Motor neuron (in vitro differentiated cells): ENCODE results near the gene IDH2. TPM values are rescaled to one million over a fixed set of nuclear protein-coding genes. Genes with fewer than 3 reads are reported as not detected.
"Not testable (repeated sequence)": the region's sequence is repeated elsewhere in the genome, so short reads cannot be mapped to it uniquely, and the experiment has no call there.

Experiments
- ATAC-seq, 8 experiments: fragments of 200-7000 bp; cut with Tn5 transposase; replicated peaks in 6 of 8; 2 replicates each; pipeline ENCODE4 v1.8.0; 2021; ENCODE audit warnings: mild to moderate bottlenecking in 8 of 8, moderate library complexity in 8 of 8
- H3K27ac ChIP-seq, 2 donors: fragments of 250-450 bp; sonication (Bioruptor Pico); 2 replicates each; pipeline ENCODE4 v1.9.0; 2021; ENCODE audit warnings: antibody characterized with exemption in 2 of 2, mild to moderate bottlenecking in 2 of 2, moderate library complexity in 1 of 2
- H3K4me1 ChIP-seq, 2 donors: fragments of 250-450 bp; sonication (Bioruptor Pico); replicated peaks in 1 of 2; 2 replicates each; pipeline ENCODE4 v1.6.1; 2021; ENCODE audit warnings: antibody characterized with exemption in 2 of 2, mild to moderate bottlenecking in 2 of 2, moderate library complexity in 1 of 2
- H3K4me3 ChIP-seq, 5 donors: fragments of 250-450 bp; sonication (Bioruptor Pico); 2 replicates each; pipeline ENCODE4 v1.9.0; 2021; ENCODE audit warnings: antibody characterized with exemption in 5 of 5, mild to moderate bottlenecking in 5 of 5, moderate library complexity in 4 of 5
- WGBS, 10 experiments: fragments of 450-650 bp; shearing (Covaris generic); methylation state at CpG; one replicate each; pipeline ENCODE4 v1.0.0; 2022; 5-methylcytosine and 5-hydroxymethylcytosine counted together
- in situ Hi-C, 9 experiments: fragments of 400-800 bp; cut with MboI; loops; one replicate each; pipeline ENCODE4 v1.15.0; 2021; ENCODE audit warnings: low sequenced_read_pairs in 9 of 9, low pct_unique_long_range_greater_than_20kb in 2 of 9; ENCODE audit not compliant: unreplicated experiment in 9 of 9
- total RNA-seq, 8 experiments: library from RNA; unstranded; fragments of 300-600 nt; gene quantifications; 2 replicates each; pipeline versions ENCODE4 v1.2.3 to v1.2.4, GENCODE V29; 2022

The IDH2 gene
- total RNA-seq, 8 experiments from 2014 or later = 55.9 to 289 (median 77.4) TPM

DNA sequence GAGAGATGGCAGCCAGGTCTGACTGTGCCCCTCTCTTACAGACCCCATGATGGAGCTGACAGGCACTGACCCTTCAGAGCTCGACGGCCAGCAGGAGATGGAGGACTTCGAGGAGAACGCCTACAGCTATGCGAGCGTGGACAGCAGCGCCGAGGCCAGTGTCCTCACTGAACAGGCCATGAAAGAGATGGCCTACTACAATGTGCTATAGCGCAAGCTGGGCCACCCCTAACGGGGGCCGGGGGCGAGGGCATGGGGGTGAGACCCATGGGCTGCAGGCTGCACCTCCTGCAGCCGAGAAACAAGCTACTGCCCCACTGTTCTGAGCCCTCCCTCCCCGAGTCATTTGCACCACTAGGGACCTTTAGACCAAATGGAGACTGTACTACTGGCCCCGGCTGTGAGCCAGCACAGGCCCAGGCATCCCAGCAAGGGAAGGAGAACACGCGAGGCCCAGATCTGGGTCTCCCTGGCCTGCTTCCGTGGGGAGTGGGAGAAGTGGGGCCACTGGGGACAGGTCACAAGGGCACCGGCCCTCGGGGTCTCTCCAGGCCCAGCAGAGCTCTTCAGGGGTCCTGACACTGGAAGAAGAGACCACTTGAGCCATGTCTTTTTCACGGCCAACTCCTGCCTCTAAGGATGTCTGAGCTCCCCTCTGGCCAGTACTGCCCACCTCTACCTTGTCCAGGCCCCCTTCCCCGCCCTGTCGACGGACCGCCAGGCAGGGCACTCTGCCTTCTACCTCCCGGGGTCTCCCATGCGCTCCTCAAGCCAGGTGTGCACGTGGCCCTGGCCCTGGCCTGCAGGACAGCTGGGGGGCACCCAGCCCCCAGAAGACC is 22.4 kb downstream of the IDH2 start:
- no peaks in the 10 kb centered on the region for H3K4me1 ChIP-seq
- H3K27ac ChIP-seq = no peak overlapping the region
- WGBS, 10 experiments = 78 to 85% methylated on average over 3 to 9 of the region's 28 CpGs; no CpG with 5 or more reads in 8 of the 10 experiments
- in situ Hi-C loops = loop anchor here in 3 of 9 experiments (10.0 to 25.0 kb wide), 3 partner anchors 168 to 318 kb away; partner anchors contain the start of genes MESP1 (in 3 of the 3), AP3S2 (in 1 of the 3) and ARPIN (in 1 of the 3)
- peak in 6 of 8 experiments; percentile 7 to 28 (median 26) for ATAC-seq
- H3K4me3 ChIP-seq = no peak overlapping the region

DNA sequence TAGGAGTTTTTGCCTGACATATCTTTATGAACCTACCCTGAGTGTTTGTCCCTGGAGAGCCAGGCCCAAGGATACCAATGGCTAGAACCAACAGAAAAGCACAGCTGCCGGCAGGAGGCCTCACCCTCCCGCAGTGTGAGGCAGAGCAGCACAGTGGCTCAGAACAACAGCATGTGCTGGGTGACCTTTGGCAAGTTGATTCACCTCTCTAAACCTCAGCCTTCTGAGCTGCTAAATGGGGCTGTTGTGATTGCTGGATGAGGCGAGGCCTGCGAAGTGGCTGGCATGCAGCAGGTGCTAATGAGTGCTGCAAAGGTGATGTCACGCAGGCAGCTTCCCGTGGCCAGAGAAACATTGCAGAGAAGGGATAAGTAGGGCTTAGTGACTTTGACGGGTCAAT is 23.3 kb downstream of the IDH2 start:
- Histone ChIP-seq H3K27ac (no peak overlapping the region), H3K4me1 (no peaks in the 10 kb centered on the region), H3K4me3 (no peak overlapping the region)
- in situ Hi-C loops = loop anchor here in 3 of 9 experiments (25.0 kb wide), 2 partner anchors 167 to 317 kb away; partner anchors contain the start of genes MESP1 (in 3 of the 3) and ARPIN (in 1 of the 3)
- ATAC-seq = no peak
- 80 to 100% (median 100%) methylated on average over 1 to 4 of the region's 7 CpGs; no CpG with 5 or more reads in 4 of the 10 experiments for WGBS, 10 experiments

DNA sequence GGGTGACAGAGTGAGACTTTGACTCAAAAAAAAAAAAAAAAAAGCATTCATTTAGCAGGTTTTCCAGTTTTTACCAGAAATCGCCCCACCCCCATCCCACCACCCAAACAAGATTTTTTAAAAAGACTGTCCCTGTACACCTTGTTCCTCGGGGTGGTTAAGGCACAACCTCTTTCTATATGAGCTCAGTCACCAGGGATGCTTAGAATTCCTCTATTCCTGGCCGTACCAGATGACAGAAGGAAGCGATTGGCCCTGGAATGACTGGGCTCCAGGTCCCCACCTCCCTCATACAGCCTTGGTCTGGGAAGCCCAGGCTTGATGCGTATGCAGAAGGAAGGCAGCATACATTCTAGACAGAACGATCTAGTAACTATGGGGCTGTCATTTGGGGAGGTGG is 25.6 kb downstream of the IDH2 start:
- Histone ChIP-seq H3K4me1 (no peaks in the 10 kb centered on the region), H3K4me3 (no peak overlapping the region), H3K27ac (no peak overlapping the region)
- in situ Hi-C loops = loop anchor here in 3 of 9 experiments (25.0 kb wide), 2 partner anchors 164 to 314 kb away; partner anchors contain the start of genes MESP1 (in 3 of the 3) and ARPIN (in 1 of the 3)
- WGBS, 10 experiments = 57 to 100% (median 67%) methylated on average over 1 to 5 of the region's 6 CpGs; no CpG with 5 or more reads in 5 of the 10 experiments
- ATAC-seq = no peak

DNA sequence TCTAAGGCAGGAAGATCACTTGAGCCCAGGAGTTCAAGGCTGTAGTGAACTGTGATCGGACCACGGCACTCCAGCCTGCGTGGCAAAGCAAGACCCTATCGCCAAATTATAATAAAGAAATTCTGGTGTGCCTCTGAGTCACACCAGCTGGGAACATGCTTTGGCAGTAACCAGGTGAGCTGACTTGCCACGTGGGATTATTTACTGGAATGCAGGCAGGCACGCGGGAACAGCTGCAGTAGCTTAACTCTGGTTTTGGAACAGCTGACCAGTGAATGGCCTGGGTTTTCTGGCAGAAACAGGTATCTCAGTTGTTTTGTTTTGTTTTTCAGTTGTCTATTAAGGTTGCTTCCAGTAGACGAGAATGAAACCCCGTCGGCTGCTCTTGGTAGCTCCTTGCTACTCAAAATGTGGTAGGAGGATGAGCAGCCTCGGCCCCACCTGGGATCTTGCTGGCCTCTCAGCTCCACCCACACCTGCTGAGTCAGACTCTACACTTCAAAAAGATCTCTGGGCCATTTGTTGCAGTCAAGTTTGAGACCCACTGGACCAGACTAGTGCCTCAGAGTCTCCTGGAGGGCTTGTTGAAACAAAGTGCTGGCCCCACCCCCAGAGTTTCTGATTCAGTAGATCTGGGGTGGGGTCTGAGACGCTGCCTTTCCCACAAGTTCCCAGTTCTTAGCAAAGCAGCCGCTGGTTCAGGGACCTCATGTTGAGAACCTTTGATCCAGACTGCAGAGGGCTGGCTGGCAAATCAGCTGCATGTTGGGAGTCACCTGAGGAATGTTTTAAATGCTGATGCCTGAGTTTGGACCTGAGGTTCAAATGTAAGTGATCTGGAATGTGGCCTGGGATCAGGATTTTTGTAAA is 26.6 kb downstream of the IDH2 start:
- in situ Hi-C loops = loop anchor here in 3 of 9 experiments (25.0 kb wide), 2 partner anchors 163 to 313 kb away; partner anchors contain the start of genes MESP1 (in 3 of the 3) and ARPIN (in 1 of the 3)
- Histone ChIP-seq H3K27ac (no peak overlapping the region), H3K4me3 (no peak overlapping the region), H3K4me1 (no peaks in the 10 kb centered on the region)
- WGBS, 10 experiments = 57 to 90% (median 70%) methylated on average over 1 to 7 of the region's 13 CpGs; no CpG with 5 or more reads in 3 of the 10 experiments
- no peak for ATAC-seq

DNA sequence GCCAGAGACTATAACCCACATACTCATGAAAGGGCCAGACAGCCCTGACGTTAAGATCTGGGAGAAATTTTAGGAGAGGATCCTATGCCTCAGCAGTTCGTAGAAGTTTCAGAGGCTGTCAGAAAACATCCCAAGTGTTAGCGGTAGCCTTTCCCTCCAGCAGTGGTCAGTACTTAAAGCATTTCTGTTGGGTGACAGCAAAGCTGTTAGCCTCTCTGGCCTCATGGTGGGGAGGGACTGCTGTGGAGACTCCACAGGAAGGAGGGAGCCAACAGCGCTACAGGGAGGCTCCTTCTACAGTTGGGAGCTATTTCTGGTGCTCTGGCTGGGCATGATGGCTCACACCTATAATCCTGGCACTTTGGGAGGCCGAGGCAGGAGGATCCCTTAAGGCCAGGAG is 27.4 kb downstream of the IDH2 start:
- 74 to 100% (median 98%) methylated on average over 1 to 4 of the region's 5 CpGs; no CpG with 5 or more reads in 2 of the 10 experiments for WGBS, 10 experiments
- no peak overlapping the region for H3K27ac ChIP-seq
- ATAC-seq = no peak
- no peak overlapping the region for H3K4me3 ChIP-seq
- in situ Hi-C loops = loop anchor here in 3 of 9 experiments (25.0 kb wide), 3 partner anchors 163 to 313 kb away; partner anchors contain the start of genes MESP1 (in 3 of the 3), AP3S2 (in 1 of the 3) and ARPIN (in 1 of the 3)
- H3K4me1 ChIP-seq = no peaks in the 10 kb centered on the region

DNA sequence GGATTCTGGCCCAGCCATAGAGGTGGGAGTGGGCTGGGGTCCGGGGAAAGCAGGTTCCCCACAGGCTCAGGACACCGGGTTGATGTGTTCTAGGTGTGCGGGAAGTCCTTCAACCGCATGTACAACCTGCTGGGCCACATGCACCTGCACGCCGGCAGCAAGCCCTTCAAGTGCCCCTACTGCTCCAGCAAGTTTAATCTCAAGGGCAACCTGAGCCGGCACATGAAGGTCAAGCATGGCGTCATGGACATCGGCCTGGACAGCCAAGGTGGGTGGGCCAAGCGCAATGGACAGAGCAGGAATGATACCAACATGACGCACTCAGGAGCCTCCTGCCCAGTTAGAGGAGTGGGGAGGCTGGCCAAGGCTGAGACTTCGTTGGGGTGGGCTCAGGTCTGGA is 28.2 kb downstream of the IDH2 start:
- no peak overlapping the region for H3K27ac ChIP-seq
- 90 to 100% (median 98%) methylated on average over 1 to 5 of the region's 12 CpGs; no CpG with 5 or more reads in 6 of the 10 experiments for whole genome bisulfite sequencing, 10 experiments
- H3K4me3 ChIP-seq = no peak overlapping the region
- no peaks in the 10 kb centered on the region for H3K4me1 ChIP-seq
- no peak for ATAC-seq
- in situ Hi-C loops = loop anchor here in 1 of 9 experiments (25.0 kb wide), 1 partner anchor 187 kb away; the partner anchor contains the start of gene AP3S2

DNA sequence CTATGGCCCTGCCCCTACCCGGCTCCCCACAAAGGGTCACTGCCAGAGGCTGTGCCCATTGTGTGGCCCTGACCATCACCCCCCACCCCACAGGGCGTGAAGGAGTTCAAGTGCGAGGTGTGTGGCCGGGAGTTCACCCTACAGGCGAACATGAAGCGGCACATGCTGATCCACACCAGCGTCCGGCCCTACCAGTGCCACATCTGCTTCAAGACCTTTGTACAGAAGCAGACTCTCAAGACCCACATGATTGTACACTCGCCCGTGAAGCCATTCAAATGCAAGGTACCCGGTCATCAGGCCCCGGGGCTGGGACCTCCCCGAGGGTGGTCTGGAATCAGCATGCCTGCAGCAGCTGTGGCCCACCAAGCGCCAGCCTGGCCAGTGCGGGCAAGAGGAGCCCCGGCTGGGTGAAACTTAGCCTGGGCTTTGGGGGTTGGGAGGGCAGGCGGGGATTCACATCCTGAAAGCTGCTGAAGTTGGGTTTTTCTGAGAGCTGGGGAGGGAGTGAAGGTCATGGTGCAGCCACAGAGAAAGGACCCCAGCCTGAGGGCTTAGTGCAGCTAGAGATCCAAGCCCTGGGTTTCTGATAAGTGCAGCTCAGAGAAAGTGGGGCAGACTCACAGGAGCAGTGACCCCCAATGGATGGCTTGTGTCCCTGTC is 29.2 kb downstream of the IDH2 start:
- in situ Hi-C loops = loop anchor here in 1 of 9 experiments (25.0 kb wide), 1 partner anchor 186 kb away; the partner anchor contains the start of gene AP3S2
- H3K4me1 ChIP-seq = no peaks in the 10 kb centered on the region
- ATAC-seq = peak in 1 of 8 experiments; percentile 16
- H3K4me3 ChIP-seq = no peak overlapping the region
- WGBS, 10 experiments = 45 to 100% (median 87%) methylated on average over 2 to 7 of the region's 17 CpGs; no CpG with 5 or more reads in 6 of the 10 experiments
- no peak overlapping the region for H3K27ac ChIP-seq

DNA sequence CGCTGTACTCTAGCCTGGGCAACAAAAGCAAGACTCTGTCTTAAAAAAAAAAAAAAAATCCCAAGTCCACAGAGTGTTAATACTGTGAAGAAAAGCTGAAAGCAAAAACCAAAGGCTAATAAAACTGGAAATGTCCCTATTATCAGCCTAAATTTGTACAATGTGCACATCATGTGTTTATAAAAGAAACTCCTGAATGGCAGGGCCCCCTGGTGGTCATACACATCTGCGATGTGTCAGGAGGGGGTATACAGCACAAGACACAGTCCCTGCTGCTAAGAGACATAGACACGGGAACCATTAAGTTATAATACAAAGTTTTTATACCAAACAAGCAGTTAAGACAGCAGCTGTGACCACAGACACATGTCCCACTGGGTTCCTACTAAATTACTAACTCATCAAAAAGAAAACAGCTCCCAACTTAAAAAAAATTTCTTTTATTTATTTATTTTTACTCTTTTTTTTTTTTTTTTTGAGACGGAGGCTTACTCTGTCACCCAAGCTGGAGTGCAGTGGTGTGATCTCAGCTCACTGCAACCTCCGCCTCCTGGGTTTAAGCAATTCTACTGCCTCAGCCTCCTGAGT is 31.0 kb downstream of the IDH2 start:
- H3K4me3 ChIP-seq = no peak overlapping the region
- in situ Hi-C loops = loop anchor here in 1 of 9 experiments (25.0 kb wide), 1 partner anchor 184 kb away; the partner anchor contains the start of gene AP3S2
- ATAC-seq = peak; percentile 75 to 97 (median 82)
- no peaks in the 10 kb centered on the region for H3K4me1 ChIP-seq
- H3K27ac ChIP-seq = no peak overlapping the region
- 0 to 100% (median 64%) methylated on average over 1 to 4 of the region's 5 CpGs; no CpG with 5 or more reads in 2 of the 10 experiments for WGBS, 10 experiments

DNA sequence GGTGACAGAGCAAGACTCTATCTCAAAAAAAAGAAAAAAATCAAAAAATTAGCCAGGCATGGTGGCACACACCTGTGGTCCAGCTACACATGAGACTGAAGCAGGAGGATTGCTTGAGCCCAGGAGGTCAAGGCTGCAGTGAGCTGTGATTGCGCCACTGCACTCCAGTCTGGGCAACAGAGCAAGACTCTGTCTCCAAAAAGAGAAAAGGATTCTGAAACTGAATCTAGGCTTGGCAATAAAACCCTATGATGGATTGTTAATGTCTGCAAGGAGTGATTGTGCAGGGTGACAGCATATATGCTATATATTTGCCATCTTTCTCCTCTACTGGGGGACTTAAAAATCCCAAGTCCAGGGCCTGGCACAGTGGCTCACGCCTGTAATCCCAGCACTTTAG is 31.6 kb downstream of the IDH2 start:
- not testable (repeated sequence) for H3K4me1 ChIP-seq, H3K27ac ChIP-seq, ATAC-seq, H3K4me3 ChIP-seq
- 89 to 100% (median 100%) methylated on average over 1 to 2 of the region's 2 CpGs; no CpG with 5 or more reads in 3 of the 10 experiments for WGBS, 10 experiments
- in situ Hi-C loops = loop anchor here in 1 of 9 experiments (25.0 kb wide), 1 partner anchor 183 kb away; the partner anchor contains the start of gene AP3S2

DNA sequence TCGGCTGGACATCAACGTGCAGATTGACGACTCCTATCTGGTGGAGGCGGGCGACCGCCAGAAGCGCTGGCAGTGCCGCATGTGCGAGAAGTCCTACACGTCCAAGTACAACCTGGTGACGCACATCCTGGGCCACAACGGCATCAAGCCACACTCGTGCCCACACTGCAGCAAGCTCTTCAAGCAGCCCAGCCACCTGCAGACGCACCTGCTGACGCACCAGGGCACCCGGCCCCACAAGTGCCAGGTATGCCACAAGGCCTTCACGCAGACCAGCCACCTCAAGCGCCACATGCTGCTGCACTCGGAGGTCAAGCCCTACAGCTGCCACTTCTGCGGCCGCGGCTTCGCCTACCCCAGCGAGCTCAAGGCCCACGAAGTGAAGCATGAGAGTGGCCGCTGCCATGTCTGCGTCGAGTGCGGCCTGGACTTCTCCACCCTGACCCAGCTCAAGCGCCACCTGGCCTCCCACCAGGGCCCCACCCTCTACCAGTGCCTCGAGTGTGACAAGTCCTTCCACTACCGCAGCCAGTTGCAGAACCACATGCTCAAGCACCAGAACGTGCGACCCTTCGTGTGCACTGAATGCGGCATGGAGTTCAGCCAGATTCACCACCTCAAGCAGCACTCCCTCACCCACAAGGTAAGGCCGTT is 34.2 kb downstream of the IDH2 start:
- WGBS, 10 experiments = 80 to 100% (median 94%) methylated on average over 1 to 11 of the region's 37 CpGs; no CpG with 5 or more reads in 1 of the 10 experiments
- no peak for ATAC-seq
- Histone ChIP-seq H3K27ac (no peak overlapping the region), H3K4me1 (peaks cover 4 to 10% of the 10 kb centered on the region in 2 donors), H3K4me3 (no peak overlapping the region)
- in situ Hi-C loops = loop anchor here in 1 of 9 experiments (25.0 kb wide), 1 partner anchor 181 kb away; the partner anchor contains the start of gene AP3S2
